GM12878 (cell line): ENCODE results near the gene NCAPH2. TPM values are rescaled to one million over a fixed set of nuclear protein-coding genes. Genes with fewer than 3 reads are reported as not detected.

Source experiments
- CBX3 ChIP-seq: fragments of 200-600 bp; sonication (generic); IDR thresholded peaks from 2 replicates; pipeline ENCODE4 v1.6.1; 2016; ENCODE audit warnings: low read depth, borderline replicate concordance
- CHD1 ChIP-seq: IDR thresholded peaks from 2 replicates; pipeline ENCODE4 v1.6.1; 2012; ENCODE audit warnings: low read depth, low read length, improper control_type of control experiment
- CHD2 ChIP-seq: IDR thresholded peaks from 2 replicates; pipeline ENCODE4 v1.6.1; 2011; ENCODE audit warnings: low read depth, low read length, improper control_type of control experiment, borderline replicate concordance
- HCFC1 ChIP-seq: fragments of 150-350 bp; IDR thresholded peaks from 2 replicates; pipeline ENCODE4 v1.6.1; 2014; ENCODE audit warnings: low read length
- MLLT1 ChIP-seq: fragments of 450-650 bp; IDR thresholded peaks from 2 replicates; pipeline ENCODE4 v1.6.1; 2016; ENCODE audit warnings: mild to moderate bottlenecking
- MTA3 ChIP-seq: IDR thresholded peaks from 2 replicates; pipeline ENCODE4 v1.6.1; 2012; ENCODE audit warnings: low read length, inconsistent platforms, borderline replicate concordance
- NR2F1 ChIP-seq: fragments of 450-650 bp; conservative IDR thresholded peaks from 2 replicates; pipeline ENCODE4 v1.6.1; 2017; ENCODE audit warnings: mild to moderate bottlenecking
- POLR2AphosphoS2 ChIP-seq: IDR thresholded peaks from 2 replicates; pipeline ENCODE4 v1.6.1; 2011; ENCODE audit warnings: low read depth, mild to moderate bottlenecking, low read length, improper control_type of control experiment, moderate library complexity
- RB1 ChIP-seq: fragments of 450-650 bp; formaldehyde crosslinking; IDR thresholded peaks from 2 replicates; pipeline ENCODE4 v1.6.1; 2017; ENCODE audit warnings: mild to moderate bottlenecking, borderline replicate concordance
- RFX5 ChIP-seq: IDR thresholded peaks from 2 replicates; pipeline ENCODE4 v1.6.1; 2011; ENCODE audit warnings: low read depth, low read length, improper control_type of control experiment
- RUNX3 ChIP-seq: IDR thresholded peaks from 2 replicates; pipeline ENCODE4 v1.6.1; 2012; ENCODE audit warnings: low read length, inconsistent platforms
- TCF12 ChIP-seq: IDR thresholded peaks from 2 replicates; pipeline ENCODE4 v1.6.1; 2011; ENCODE audit warnings: low read depth, mild to moderate bottlenecking, low read length
- TCF7 ChIP-seq: IDR thresholded peaks from 2 replicates; pipeline ENCODE4 v1.6.1; 2014; ENCODE audit warnings: antibody characterized with exemption, borderline replicate concordance
- ZBTB11 ChIP-seq: fragments of 450-650 bp; formaldehyde crosslinking; IDR thresholded peaks from 2 replicates; pipeline ENCODE4 v1.5.0; 2022; ENCODE audit warnings: mild to moderate bottlenecking, missing genetic modification characterization
- ZNF622 ChIP-seq: fragments of 450-650 bp; IDR thresholded peaks from 2 replicates; pipeline ENCODE4 v1.6.1; 2017; ENCODE audit warnings: mild to moderate bottlenecking, inconsistent platforms
- polyA plus RNA-seq, 11 experiments: library from polyadenylated mRNA; depleted of rRNA in 4 of 11; unstranded in 6 of 11; stranded (reverse) in 5 of 11; fragments of >200 nt; fragmentation: Nextera tagmentation in 4 of 11; fragmentation: Illumina TruSeq in 1 of 11; extraction: Ambion mirVana in 4 of 11; extraction: Trizol in 1 of 11; gene quantifications; 1 replicate in 1 of 11; 2 replicates in 10 of 11; pipeline versions ENCODE4 v1.2.1 to v1.2.3, GENCODE V29; 2011 to 2016; ENCODE audit warnings: inconsistent platforms in 2 of 11, missing spikeins in 2 of 11, low read depth in 1 of 11
- total RNA-seq, 4 experiments: library from RNA; depleted of rRNA in 3 of 4; stranded (reverse); fragments of >200 nt in 3 of 4; fragmentation: Illumina TruSeq in 1 of 4; extraction: Trizol in 1 of 4; gene quantifications; 2 replicates each; pipeline versions ENCODE4 v1.2.1 to v1.2.3, GENCODE V29; 2013 to 2021
- TF ChIP-seq, protein P1 (sequence below): IDR thresholded peaks from 2 replicates; pipeline ENCODE4 v1.6.1; 2012; ENCODE audit warnings: low read length, inconsistent platforms
- TF ChIP-seq, protein P2 (sequence below): fragments of 450-650 bp; IDR thresholded peaks from 2 replicates; pipeline ENCODE4 v1.6.1; 2017; ENCODE audit warnings: mild to moderate bottlenecking, low read depth, inconsistent platforms; ENCODE audit not compliant: poor library complexity, severe bottlenecking
- TF ChIP-seq, protein P3 (sequence below): fragments of 450-650 bp; IDR thresholded peaks from 2 replicates; pipeline ENCODE4 v1.6.1; 2016; ENCODE audit warnings: mild to moderate bottlenecking, moderate library complexity, borderline replicate concordance

NCAPH2 gene
- total and polyA plus RNA-seq, 10 of the 15 experiments (the other 5 are each of a cell fraction or from before 2014, with no cell fraction given), result 5.0 to 110 (median 59.9) TPM

DNA sequence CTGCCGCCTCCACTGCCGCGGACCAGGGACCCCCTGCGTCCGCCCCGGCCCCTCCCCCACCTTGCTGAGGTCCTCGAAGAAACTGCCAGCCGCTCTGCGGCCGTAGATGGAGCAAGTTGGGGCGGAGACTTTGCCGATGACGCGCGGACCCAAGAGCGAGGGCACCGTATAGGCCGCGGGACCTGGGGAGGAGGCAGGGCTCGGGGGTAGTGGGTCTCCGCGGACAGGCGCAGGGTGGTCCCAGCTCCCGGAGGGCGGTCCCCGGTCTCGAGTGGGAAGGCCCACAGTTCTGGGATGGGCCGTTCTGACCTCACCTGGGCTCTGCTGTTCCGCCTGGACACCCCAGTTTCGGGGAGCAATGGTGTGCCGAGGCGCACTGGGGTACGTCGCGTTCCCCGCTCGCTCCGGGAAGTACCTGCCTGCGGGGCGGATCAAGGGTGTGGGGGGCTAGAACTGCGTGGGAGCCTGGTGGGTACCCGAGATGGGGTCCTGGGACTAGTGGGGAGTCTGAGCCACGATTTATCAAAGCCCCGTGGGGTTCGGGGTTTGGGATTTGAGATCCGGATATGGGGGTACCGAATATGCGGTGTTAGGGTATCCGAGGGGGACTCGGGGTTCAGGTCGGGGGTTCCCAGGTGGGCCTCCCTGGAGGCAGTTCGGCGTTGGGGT lies 23.0 kb downstream of the NCAPH2 start (continued):
- TF ChIP-seq CHD2, result peak; percentile 75; the same call in 1 of the 2 replicates
- TF ChIP-seq RUNX3, result no peak
- TF ChIP-seq CHD1, result peak; percentile 86; the same call in 1 of the 2 replicates
- no peak for TF ChIP-seq MTA3
- no peak; the same call in 1 of the 2 replicates for TF ChIP-seq POLR2AphosphoS2
- no peak for TF ChIP-seq HCFC1
- no peak for TF ChIP-seq RFX5
- TF ChIP-seq, protein P1, sequence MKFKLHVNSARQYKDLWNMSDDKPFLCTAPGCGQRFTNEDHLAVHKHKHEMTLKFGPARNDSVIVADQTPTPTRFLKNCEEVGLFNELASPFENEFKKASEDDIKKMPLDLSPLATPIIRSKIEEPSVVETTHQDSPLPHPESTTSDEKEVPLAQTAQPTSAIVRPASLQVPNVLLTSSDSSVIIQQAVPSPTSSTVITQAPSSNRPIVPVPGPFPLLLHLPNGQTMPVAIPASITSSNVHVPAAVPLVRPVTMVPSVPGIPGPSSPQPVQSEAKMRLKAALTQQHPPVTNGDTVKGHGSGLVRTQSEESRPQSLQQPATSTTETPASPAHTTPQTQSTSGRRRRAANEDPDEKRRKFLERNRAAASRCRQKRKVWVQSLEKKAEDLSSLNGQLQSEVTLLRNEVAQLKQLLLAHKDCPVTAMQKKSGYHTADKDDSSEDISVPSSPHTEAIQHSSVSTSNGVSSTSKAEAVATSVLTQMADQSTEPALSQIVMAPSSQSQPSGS, result no peak
- TF ChIP-seq, protein P2, sequence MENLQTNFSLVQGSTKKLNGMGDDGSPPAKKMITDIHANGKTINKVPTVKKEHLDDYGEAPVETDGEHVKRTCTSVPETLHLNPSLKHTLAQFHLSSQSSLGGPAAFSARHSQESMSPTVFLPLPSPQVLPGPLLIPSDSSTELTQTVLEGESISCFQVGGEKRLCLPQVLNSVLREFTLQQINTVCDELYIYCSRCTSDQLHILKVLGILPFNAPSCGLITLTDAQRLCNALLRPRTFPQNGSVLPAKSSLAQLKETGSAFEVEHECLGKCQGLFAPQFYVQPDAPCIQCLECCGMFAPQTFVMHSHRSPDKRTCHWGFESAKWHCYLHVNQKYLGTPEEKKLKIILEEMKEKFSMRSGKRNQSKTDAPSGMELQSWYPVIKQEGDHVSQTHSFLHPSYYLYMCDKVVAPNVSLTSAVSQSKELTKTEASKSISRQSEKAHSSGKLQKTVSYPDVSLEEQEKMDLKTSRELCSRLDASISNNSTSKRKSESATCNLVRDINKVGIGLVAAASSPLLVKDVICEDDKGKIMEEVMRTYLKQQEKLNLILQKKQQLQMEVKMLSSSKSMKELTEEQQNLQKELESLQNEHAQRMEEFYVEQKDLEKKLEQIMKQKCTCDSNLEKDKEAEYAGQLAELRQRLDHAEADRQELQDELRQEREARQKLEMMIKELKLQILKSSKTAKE, result peak; percentile 22
- TF ChIP-seq TCF12, result no peak
- no peak for TF ChIP-seq CBX3
- TF ChIP-seq MLLT1, result peak; percentile 93
- no peak for TF ChIP-seq NR2F1
- 0 out of 2 replicates have a peak, but pooled peaks have one; percentile 17 for TF ChIP-seq ZBTB11 (CRISPR knock-in tag)
- TF ChIP-seq, protein P3, sequence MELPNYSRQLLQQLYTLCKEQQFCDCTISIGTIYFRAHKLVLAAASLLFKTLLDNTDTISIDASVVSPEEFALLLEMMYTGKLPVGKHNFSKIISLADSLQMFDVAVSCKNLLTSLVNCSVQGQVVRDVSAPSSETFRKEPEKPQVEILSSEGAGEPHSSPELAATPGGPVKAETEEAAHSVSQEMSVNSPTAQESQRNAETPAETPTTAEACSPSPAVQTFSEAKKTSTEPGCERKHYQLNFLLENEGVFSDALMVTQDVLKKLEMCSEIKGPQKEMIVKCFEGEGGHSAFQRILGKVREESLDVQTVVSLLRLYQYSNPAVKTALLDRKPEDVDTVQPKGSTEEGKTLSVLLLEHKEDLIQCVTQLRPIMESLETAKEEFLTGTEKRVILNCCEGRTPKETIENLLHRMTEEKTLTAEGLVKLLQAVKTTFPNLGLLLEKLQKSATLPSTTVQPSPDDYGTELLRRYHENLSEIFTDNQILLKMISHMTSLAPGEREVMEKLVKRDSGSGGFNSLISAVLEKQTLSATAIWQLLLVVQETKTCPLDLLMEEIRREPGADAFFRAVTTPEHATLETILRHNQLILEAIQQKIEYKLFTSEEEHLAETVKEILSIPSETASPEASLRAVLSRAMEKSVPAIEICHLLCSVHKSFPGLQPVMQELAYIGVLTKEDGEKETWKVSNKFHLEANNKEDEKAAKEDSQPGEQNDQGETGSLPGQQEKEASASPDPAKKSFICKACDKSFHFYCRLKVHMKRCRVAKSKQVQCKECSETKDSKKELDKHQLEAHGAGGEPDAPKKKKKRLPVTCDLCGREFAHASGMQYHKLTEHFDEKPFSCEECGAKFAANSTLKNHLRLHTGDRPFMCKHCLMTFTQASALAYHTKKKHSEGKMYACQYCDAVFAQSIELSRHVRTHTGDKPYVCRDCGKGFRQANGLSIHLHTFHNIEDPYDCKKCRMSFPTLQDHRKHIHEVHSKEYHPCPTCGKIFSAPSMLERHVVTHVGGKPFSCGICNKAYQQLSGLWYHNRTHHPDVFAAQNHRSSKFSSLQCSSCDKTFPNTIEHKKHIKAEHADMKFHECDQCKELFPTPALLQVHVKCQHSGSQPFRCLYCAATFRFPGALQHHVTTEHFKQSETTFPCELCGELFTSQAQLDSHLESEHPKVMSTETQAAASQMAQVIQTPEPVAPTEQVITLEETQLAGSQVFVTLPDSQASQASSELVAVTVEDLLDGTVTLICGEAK, result no peak
- no peak for TF ChIP-seq TCF7
- no peak for TF ChIP-seq RB1
- no peak for TF ChIP-seq ZNF622
